ENCODE results near the gene CNTRL.
"Not testable (repeated sequence)": the region's sequence is repeated elsewhere in the genome, so short reads cannot be mapped to it uniquely, and the experiment has no call there.

CNTRL gene

GRCh38 chr9:121140162-121140561, 65.4 kb downstream of the CNTRL start:
- no peak for DNase-seq

DNA sequence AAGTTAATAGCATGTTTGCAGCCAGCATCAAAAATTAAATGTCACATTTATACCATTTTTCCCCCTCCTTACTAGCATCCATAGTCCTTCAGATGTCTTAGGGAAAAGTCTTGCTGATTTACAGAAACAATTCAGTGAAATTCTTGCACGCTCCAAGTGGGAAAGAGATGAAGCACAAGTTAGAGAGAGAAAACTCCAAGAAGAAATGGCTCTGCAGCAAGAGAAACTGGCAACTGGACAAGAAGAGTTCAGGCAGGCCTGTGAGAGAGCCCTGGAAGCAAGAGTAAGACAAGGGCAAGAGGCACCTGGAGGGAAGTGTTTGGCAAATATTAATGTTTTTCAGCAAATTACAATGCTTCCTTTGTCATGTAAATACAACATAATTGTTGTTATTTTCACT, 66.6 kb downstream of the CNTRL start:
- no peak for DNase-seq

- no peak for DNase-seq
These were observed 67.0 kb downstream of the CNTRL start for GRCh38 chr9:121141706-121142105.

DNA sequence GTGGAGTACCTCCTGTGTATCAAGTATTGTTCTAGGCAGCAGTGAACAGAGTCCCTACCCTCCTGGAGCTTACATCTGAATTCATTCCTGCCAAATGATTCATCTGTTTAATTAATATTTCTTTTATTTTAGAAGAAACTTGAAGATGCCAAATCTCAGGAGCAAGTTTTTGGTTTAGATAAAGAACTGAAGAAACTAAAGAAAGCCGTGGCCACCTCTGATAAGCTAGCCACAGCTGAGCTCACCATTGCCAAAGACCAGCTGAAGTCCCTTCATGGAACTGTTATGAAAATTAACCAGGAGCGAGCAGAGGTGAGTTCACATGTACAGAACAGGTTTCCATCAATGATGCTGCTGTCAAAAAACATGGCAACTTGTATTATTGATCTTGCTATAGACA, 69.0 kb downstream of the CNTRL start:
- DNase-seq = no peak

GRCh38 chr9:121144482-121144881, 69.7 kb downstream of the CNTRL start:
- DNase-seq = no peak

DNA sequence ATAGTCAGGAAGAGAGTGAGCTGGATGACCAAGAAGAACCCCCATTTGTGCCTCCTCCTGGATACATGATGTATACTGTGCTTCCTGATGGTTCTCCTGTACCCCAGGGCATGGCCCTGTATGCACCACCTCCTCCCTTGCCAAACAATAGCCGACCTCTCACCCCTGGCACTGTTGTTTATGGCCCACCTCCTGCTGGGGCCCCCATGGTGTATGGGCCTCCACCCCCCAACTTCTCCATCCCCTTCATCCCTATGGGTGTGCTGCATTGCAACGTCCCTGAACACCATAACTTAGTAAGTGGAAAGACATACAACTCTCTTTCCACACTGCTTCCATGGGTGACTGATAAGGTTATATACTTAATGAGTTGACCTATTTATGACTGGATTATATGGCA, 75.4 kb downstream of the CNTRL start:
- no peak for DNase-seq

DNA sequence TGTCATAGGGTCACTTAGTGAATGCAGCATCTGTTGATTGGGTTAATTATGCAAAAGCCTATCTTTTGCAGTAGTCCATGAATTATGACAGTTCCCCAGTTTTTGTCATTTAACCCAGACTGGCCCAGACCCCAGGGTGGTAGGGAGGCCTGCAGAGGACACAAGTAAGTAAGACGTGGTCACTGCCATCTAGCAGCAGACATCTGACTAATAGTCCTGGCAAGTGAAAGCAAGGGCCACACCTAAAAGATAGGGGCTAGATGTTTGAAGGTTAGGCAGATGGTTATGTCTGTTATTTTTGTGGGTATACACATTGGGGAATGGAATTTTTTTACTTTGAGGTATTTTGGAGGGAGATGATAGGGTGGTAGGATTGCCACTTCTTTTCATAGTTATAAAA, 78.9 kb downstream of the CNTRL start:
- no peak for DNase-seq

GRCh38 chr9:121154782-121155181, 80.0 kb downstream of the CNTRL start:
- DNase-seq = no peak

- peak; percentile 7 for DNase-seq
These were observed 81.5 kb downstream of the CNTRL start for GRCh38 chr9:121156263-121156731.

- DNase-seq = no peak
These were observed 83.2 kb downstream of the CNTRL start for GRCh38 chr9:121157939-121158338.

GRCh38 chr9:121160025-121160424, 85.3 kb downstream of the CNTRL start:
- no peak for DNase-seq

DNA sequence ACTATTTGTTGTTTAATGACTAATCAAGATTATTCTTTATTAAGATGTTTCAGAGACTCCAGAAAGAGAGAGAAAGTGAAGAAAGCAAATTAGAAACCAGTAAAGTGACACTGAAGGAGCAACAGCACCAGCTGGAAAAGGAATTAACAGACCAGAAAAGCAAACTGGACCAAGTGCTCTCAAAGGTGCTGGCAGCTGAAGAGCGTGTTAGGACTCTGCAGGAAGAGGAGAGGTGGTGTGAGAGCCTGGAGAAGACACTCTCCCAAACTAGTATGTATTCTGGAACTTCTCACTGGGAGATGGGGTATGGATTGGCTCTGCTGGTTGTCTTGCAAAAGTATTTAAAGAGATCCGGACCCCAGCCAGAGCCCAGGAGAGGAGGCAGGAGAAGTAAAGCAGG, 93.3 kb downstream of the CNTRL start:
- DNase-seq = no peak

GRCh38 chr9:121169094-121169601, 94.4 kb downstream of the CNTRL start:
- peak; percentile 10 for DNase-seq

GRCh38 chr9:121171236-121171635, 96.5 kb downstream of the CNTRL start:
- no peak for DNase-seq

GRCh38 chr9:121172726-121173487, 98.2 kb downstream of the CNTRL start:
- DNase-seq = no peak

DNA sequence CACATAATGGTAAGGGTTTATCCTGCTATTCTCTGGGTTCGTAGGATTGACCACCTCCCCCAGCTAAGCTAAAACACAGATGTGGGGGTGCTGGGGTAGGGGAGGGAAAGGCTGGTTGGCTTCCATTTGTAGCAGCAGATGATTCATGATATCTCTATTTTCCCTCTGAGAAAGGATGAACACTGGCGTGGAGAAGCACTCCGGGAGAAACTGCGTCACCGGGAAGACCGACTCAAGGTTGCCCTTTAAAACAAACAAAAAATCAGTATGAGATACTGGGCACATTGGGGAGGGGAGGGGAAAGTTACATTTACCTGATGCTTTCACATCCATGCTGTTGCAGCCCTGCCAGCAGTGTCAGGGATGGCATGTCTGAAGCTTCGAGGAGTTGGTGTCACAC, 98.7 kb downstream of the CNTRL start:
- no peak for DNase-seq

DNA sequence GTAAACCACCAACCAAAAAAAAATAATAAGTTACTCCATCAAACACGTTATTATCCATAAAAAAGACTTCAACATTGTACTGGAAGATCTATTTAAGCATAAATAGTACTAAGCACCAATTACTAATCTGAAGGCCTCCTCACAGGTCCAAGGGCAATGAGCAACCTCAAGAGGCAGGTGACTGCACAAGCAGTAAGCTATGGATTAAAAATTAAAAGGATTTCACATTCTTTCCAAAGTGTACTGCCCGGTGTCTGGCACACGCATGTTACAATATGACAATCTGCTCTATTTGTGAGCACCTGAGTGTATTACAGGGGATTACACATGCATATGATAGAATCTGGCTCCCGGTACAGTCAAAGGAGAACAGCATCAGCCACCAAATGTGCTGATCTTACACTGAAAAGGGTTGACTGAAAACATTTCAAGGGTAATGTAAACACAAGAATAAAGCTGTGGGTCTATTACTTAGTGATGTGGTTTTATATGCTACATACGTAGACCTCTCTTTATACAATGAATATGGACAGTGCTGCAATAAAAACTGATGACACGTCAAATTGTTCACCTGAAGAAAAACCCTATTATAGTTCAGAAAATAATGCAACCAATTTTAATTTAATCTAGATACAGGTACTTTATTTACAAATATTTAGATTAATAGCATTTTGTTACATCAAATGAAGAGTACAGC, 104.1 kb downstream of the CNTRL start:
- no peak for DNase-seq

DNA sequence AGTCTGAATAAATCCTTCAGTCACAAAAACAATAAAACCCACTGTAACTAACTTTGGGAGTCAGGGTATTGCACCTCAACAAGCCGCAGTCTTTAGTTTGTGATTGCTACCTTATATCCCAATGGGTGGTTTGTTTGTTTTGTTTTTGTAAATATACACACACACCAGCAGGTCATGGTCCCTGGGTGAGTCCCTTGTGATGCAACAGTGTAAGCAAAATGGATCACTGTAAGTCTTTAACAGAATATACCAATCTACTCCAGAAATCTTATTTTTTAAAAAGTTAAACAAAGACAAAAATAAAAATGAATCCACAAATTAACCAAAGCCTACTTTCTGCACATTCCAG, 104.6 kb downstream of the CNTRL start:
- not testable (repeated sequence) for DNase-seq

GRCh38 chr9:121179930-121180681, 105.4 kb downstream of the CNTRL start:
- DNase-seq = no peak

DNA sequence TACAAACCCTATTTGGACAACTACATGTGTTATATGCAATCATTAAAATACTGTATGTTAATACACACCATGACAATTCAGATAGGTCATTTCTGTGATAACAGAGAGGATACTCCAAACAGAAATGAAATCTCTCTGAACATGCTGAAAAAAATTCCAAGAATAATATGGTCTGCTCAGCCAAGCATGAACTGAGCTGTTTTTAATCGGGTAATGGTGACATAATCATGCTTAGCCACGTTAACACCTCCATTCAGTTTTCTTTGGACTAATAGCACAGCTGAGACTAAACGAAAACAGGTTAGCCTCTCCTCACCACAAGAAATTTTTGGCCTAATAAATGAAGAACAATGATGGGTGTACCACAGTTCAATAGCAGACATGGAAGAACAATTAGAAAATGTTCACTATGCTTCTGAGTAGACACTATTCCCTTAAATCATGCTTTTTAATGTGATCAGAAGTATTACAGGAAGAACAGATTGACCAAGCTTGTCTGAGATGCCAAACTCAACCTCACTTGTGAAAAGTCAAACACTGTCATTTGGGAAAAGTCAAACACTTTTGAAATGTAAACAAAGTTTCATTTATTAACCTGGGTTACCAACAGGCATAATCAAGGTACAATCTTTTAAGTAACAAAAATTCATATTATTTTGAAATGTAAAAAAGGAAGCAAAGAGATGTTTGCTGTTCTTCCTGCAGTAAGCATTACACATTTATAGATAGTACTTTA, 107.5 kb downstream of the CNTRL start:
- no peak for DNase-seq

DNA sequence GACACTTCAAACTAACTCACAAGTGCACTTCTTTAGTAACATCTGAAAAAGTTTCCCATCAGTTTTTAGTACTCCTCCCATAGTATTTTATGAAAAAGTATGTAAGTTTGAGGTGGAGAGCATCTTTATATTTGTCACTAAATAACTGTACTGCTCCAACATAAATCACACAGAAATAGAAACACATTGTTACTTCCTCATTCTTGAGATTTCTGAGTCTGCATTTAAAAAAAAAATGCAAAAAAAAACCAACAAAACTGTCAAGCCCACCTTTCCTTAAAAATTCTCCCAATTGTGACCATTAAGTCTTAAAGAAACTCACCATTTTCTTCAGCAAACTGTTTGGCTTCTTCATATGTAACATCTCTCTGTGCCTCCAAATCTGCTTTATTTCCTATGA, 108.2 kb downstream of the CNTRL start:
- DNase-seq = no peak

DNA sequence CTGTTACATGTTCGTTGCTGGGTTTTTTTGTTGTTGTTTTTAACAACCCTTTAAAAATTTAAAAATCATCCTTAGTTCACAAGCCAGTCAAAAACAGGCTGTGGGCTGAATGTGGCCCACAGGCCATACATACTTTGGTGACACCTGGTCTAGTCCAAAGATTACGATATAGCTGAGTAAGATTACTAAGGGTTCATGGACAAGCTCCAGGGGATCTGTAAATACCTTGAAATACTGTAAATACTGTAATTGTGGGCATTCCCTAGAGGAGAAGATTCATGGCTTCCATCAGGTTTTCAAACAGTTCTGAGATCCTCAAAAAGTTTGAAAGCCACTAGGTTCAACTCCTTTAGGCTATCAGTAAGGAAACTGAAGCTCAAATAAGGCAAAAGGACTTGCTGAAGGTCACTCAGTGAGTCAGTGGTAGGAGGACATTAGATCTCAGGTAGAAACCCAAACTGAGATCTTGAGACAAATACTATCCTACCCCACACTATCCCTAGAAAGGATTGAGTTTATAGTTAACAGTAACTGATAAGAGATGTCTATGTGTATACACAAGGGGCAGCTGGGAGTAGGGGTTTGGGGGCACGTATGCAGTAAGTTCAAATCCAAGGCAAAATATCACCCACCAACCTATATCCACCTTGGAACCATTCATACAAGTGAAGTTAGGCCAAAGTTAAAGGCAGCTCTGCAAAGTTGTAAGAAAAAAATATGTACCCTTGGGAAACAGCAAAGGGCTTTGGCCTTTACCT, 109.1 kb downstream of the CNTRL start:
- DNase-seq = no peak

All from activated gamma-delta T cell treated with Interleukin-2 at 50 U/mL for 16 hours (primary cell).